A549 (cell line): Measurements from ENCODE around the gene LRP5. TPM values are rescaled to one million over a fixed set of nuclear protein-coding genes. Genes with fewer than 3 reads are reported as not detected.

Source experiments
- ATAC-seq, 2 experiments: fragments of 200-7000 bp in 1 of 2; fragments of >200 bp in 1 of 2; cut with Nextera tagmentation in 1 of 2; cut with Tn5 transposase in 1 of 2; 3 replicates each; pipeline versions ENCODE4 v1.8.0 to v1.9.1; 2018 to 2020; ENCODE audit warnings: mild to moderate bottlenecking in 1 of 2, moderate library complexity in 1 of 2
- CTCF ChIA-PET: fragments of 300-600 bp; sonication (Branson Sonifier 250); formaldehyde crosslinking; extraction: SDS; loops from one replicate; lab custom pipeline; 2021; ENCODE audit warnings: antibody characterized with exemption, inconsistent platforms; lab: Yijun Ruan, JAX
- POLR2A ChIA-PET: fragments of 350-600 bp; formaldehyde crosslinking; extraction: SDS; loops from one replicate; lab custom pipeline; 2021; ENCODE audit warnings: antibody characterized with exemption, inconsistent platforms; lab: Yijun Ruan, JAX
- DNase-seq, 2 experiments: peaks; one replicate each; pipeline versions ENCODE4 v3.0.0 to v3.0.0-alpha.2; 2011 to 2016; ENCODE audit warnings: low read depth in 1 of 2, low spot score in 1 of 2
- FAIRE-seq: peaks from 2 replicates; lab custom pipeline; 2011; peaks lifted over from hg19 to GRCh38; lab: Jason Lieb, UNC
- H3K27ac ChIP-seq, 2 experiments: fragments of >200 bp; sonication (Bioruptor Twin); formaldehyde crosslinking; 3 replicates each; pipeline ENCODE4 v1.5.1; 2016 to 2017
- H3K4me1 ChIP-seq: fragments of >200 bp; sonication (Bioruptor Twin); formaldehyde crosslinking; 3 replicates; pipeline ENCODE4 v1.6.1; 2016
- H3K4me2 ChIP-seq: fragments of >200 bp; sonication (Bioruptor Twin); formaldehyde crosslinking; 3 replicates; pipeline ENCODE4 v1.6.1; 2016
- H3K4me3 ChIP-seq: fragments of >200 bp; sonication (Bioruptor Twin); formaldehyde crosslinking; 3 replicates; pipeline ENCODE4 v1.5.1; 2016
- H3K9me3 ChIP-seq: fragments of >200 bp; sonication (Bioruptor Twin); formaldehyde crosslinking; 3 replicates; pipeline ENCODE4 v1.6.1; 2016
- BCL3 ChIP-seq: fragments of >200 bp; sonication (Bioruptor Twin); formaldehyde crosslinking; IDR thresholded peaks from 3 replicates; pipeline ENCODE4 v1.6.1; 2016
- BHLHE40 ChIP-seq: IDR thresholded peaks from 2 replicates; pipeline ENCODE4 v1.6.1; 2012; ENCODE audit warnings: low read depth, low read length, inconsistent platforms
- E2F6 ChIP-seq: IDR thresholded peaks from 2 replicates; pipeline ENCODE4 v1.6.1; 2012; ENCODE audit warnings: low read depth, borderline replicate concordance
- ESRRA ChIP-seq: fragments of 150-350 bp; IDR thresholded peaks from 2 replicates; pipeline ENCODE4 v1.6.1; 2014; ENCODE audit warnings: mild to moderate bottlenecking, low read length, borderline replicate concordance
- FOSB ChIP-seq: fragments of 250-450 bp; sonication (Bioruptor Pico); IDR thresholded peaks from 2 replicates; pipeline ENCODE4 v1.5.0; 2020; ENCODE audit warnings: mild to moderate bottlenecking, moderate library complexity
- FOSL2 ChIP-seq, 2 experiments: fragments of 450-650 bp in 1 of 2; fragments of >200 bp in 1 of 2; sonication (Bioruptor Twin) in 1 of 2; formaldehyde crosslinking; IDR thresholded peaks; 2 replicates each; pipeline versions ENCODE4 v1.5.0 to v1.6.1; 2016 to 2020; ENCODE audit warnings: mild to moderate bottlenecking in 1 of 2, moderate library complexity in 1 of 2
- GATA3 ChIP-seq: IDR thresholded peaks from 2 replicates; pipeline ENCODE4 v1.6.1; 2012; ENCODE audit warnings: borderline replicate concordance
- HDAC2 ChIP-seq: fragments of 200-600 bp; sonication (generic); IDR thresholded peaks from 2 replicates; pipeline ENCODE4 v1.6.1; 2016
- HOXB13 ChIP-seq: fragments of 250-450 bp; sonication (Bioruptor Pico); IDR thresholded peaks from 2 replicates; pipeline ENCODE4 v1.5.0; 2020; ENCODE audit warnings: low read depth, mild to moderate bottlenecking, moderate library complexity
- JUN ChIP-seq, 2 experiments: fragments of >200 bp; sonication (Bioruptor Twin); formaldehyde crosslinking; IDR thresholded peaks; 2 replicates in 1 of 2; 3 replicates in 1 of 2; pipeline ENCODE4 v1.6.1; 2016 to 2017
- KDM1A ChIP-seq: fragments of 200-600 bp; sonication (generic); IDR thresholded peaks from 2 replicates; pipeline ENCODE4 v1.6.1; 2016; ENCODE audit warnings: low read depth, mild to moderate bottlenecking
- MAZ ChIP-seq: fragments of 150-350 bp; IDR thresholded peaks from 2 replicates; pipeline ENCODE4 v1.6.1; 2014; ENCODE audit warnings: antibody characterized with exemption, low read depth, low read length, borderline replicate concordance
- MYC ChIP-seq: IDR thresholded peaks from 2 replicates; pipeline ENCODE4 v1.6.1; 2012; ENCODE audit warnings: mild to moderate bottlenecking, inconsistent platforms, low read length, improper control_type of control experiment, borderline replicate concordance
- NR3C1 ChIP-seq: fragments of >200 bp; sonication (Bioruptor Twin); formaldehyde crosslinking; IDR thresholded peaks from 3 replicates; pipeline ENCODE4 v1.6.1; 2017
- PBX3 ChIP-seq: IDR thresholded peaks from 2 replicates; pipeline ENCODE4 v1.6.1; 2012
- PHF8 ChIP-seq: fragments of 200-600 bp; sonication (generic); IDR thresholded peaks from 2 replicates; pipeline ENCODE4 v1.6.1; 2016; ENCODE audit warnings: low read depth, mild to moderate bottlenecking, antibody characterized with exemption, moderate library complexity, borderline replicate concordance
- POLR2AphosphoS2 ChIP-seq: conservative IDR thresholded peaks from 2 replicates; pipeline ENCODE4 v1.6.1; 2012; ENCODE audit warnings: low read length, improper control_type of control experiment, inconsistent platforms
- REST ChIP-seq: fragments of 200-600 bp; sonication (generic); IDR thresholded peaks from 2 replicates; pipeline ENCODE4 v1.6.1; 2016; ENCODE audit warnings: antibody characterized with exemption, mild to moderate bottlenecking, moderate library complexity
- RFX5 ChIP-seq: fragments of 450-650 bp; IDR thresholded peaks from 2 replicates; pipeline ENCODE4 v1.7.1; 2014; ENCODE audit warnings: antibody characterized with exemption, mild to moderate bottlenecking, moderate library complexity
- SREBF2 ChIP-seq: fragments of 450-650 bp; IDR thresholded peaks from 2 replicates; pipeline ENCODE4 v1.6.1; 2014; ENCODE audit warnings: mild to moderate bottlenecking, moderate library complexity
- ZC3H11A ChIP-seq: fragments of 450-650 bp; IDR thresholded peaks from 2 replicates; pipeline ENCODE4 v1.6.1; 2014; ENCODE audit warnings: antibody characterized with exemption, mild to moderate bottlenecking
- ZNF302 ChIP-seq: fragments of 250-450 bp; sonication (Bioruptor Pico); IDR thresholded peaks from 2 replicates; pipeline ENCODE4 v1.9.0; 2021; ENCODE audit warnings: inconsistent platforms, mild to moderate bottlenecking, moderate library complexity
- ZSCAN20 ChIP-seq: fragments of 250-450 bp; sonication (Bioruptor Pico); IDR thresholded peaks from 2 replicates; pipeline ENCODE4 v1.8.0; 2022; ENCODE audit warnings: mild to moderate bottlenecking, moderate library complexity
- WGBS: methylation state at CpG from one replicate; pipeline ENCODE4 v1.1.6; 2017; ENCODE audit errors: missing lambda C conversion rate; 5-methylcytosine and 5-hydroxymethylcytosine counted together
- polyA plus RNA-seq, 4 experiments: library from polyadenylated mRNA; depleted of rRNA in 3 of 4; stranded (reverse); fragments of >200 nt; fragmentation: RNase III in 1 of 4; extraction: RNeasy Plus Mini Kit Qiagen cat#74134 plus additional on column Dnase treatment in 1 of 4; gene quantifications; 2 replicates in 3 of 4; 3 replicates in 1 of 4; pipeline ENCODE4 v1.2.3, GENCODE V29; 2011 to 2017
- TF ChIP-seq, protein P1 (sequence below): fragments of >200 bp; sonication (Bioruptor Twin); formaldehyde crosslinking; IDR thresholded peaks from 2 replicates; pipeline ENCODE4 v1.6.1; 2016

LRP5 gene
- polyA plus RNA-seq, 2 of the 4 experiments (the other 2 are of a cell fraction), result 10.9 to 32.3 TPM

DNA sequence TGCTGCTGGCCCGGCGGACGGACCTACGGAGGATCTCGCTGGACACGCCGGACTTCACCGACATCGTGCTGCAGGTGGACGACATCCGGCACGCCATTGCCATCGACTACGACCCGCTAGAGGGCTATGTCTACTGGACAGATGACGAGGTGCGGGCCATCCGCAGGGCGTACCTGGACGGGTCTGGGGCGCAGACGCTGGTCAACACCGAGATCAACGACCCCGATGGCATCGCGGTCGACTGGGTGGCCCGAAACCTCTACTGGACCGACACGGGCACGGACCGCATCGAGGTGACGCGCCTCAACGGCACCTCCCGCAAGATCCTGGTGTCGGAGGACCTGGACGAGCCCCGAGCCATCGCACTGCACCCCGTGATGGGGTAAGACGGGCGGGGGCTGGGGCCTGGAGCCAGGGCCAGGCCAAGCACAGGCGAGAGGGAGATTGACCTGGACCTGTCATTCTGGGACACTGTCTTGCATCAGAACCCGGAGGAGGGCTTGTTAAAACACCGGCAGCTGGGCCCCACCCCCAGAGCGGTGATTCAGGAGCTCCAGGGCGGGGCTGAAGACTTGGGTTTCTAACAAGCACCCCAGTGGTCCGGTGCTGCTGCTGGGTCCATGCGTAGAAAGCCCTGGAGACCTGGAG lies 74.1 kb downstream of the LRP5 start:
- Histone ChIP-seq H3K4me2 (no peak overlapping the region), H3K27ac (peak overlapping the region in 1 of 2 experiments; percentile 51; a peak in 2 of 6 replicates), H3K4me3 (no peak overlapping the region), H3K4me1 (peaks cover 19% of the 10 kb centered on the region), H3K9me3 (no peaks in the 10 kb centered on the region)
- POLR2A ChIA-PET, result no interaction called here
- WGBS, result 89% methylated on average over 46 of the region's 52 CpGs
- CTCF ChIA-PET, result interaction anchor here (1.5 to 9.2 kb wide), 7 partner anchors 12 to 134 kb away, joined by 3 to 96 read pairs (median 33); no protein-coding TSS in a partner anchor
- ATAC-seq (no peak), DNase-seq (no peak), FAIRE-seq (no peak)
- TF ChIP-seq ZSCAN20 (no peak), HDAC2 (no peak), MAZ (no peak), FOSB (CRISPR knock-in tag) (no peak), PHF8 (no peak), ZC3H11A (no peak), JUN (IDR thresholded peaks at IDR 0.05) (no peak), NR3C1 (no peak), SREBF2 (no peak), MYC (no peak), PBX3 (no peak), ZNF302 (CRISPR knock-in tag) (no peak), GATA3 (no peak), E2F6 (no peak), BHLHE40 (no peak), ESRRA (no peak), BCL3 (no peak)
- TF ChIP-seq, protein P1, sequence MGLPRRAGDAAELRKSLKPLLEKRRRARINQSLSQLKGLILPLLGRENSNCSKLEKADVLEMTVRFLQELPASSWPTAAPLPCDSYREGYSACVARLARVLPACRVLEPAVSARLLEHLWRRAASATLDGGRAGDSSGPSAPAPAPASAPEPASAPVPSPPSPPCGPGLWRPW, result no peak

- ChIA-PET CTCF (interaction anchor here (1.0 to 9.2 kb wide), 6 partner anchors 47 to 197 kb away, joined by 3 to 96 read pairs (median 4); no protein-coding TSS in a partner anchor), POLR2A (interaction anchor here (1.3 kb wide), 1 partner anchor 116 kb away, joined by 4 read pairs; the partner anchor contains the start of gene C11orf24)
- Histone ChIP-seq H3K9me3 (no peaks in the 10 kb centered on the region), H3K27ac (no peak overlapping the region), H3K4me2 (no peak overlapping the region), H3K4me3 (no peak overlapping the region), H3K4me1 (peaks cover 14% of the 10 kb centered on the region; the same call in 2 of the 3 replicates)
- TF ChIP-seq KDM1A, result no peak
- TF ChIP-seq FOSB (CRISPR knock-in tag), result no peak
- TF ChIP-seq BHLHE40, result no peak
- TF ChIP-seq, protein P1, result no peak
- TF ChIP-seq PHF8, result no peak
- TF ChIP-seq ESRRA, result no peak
- no peak for TF ChIP-seq FOSL2 (IDR thresholded peaks at IDR 0.05)
- TF ChIP-seq FOSL2 (CRISPR knock-in tag; IDR thresholded peaks at IDR 0.05), result no peak
- no peak for TF ChIP-seq POLR2AphosphoS2
- TF ChIP-seq JUN (IDR thresholded peaks at IDR 0.05), result no peak
- no peak for TF ChIP-seq REST
- no peak for TF ChIP-seq RFX5
- no peak for TF ChIP-seq HOXB13 (CRISPR knock-in tag)
- DNase-seq (no peak), FAIRE-seq (no peak), ATAC-seq (no peak)
- 96% methylated on average over 10 of the region's 13 CpGs for WGBS
Observed at GRCh38 chr11:68387840-68388239, 75.4 kb downstream of the LRP5 start.
